MV-4-11 (cell line): ENCODE data around the gene BAIAP2.

Source experiments
- DNase-seq: peaks from one replicate; lab custom pipeline; 2025; lab: John Stamatoyannopoulos, UW

The BAIAP2 gene

GRCh38 chr17:81052199-81052997 lies 17.4 kb downstream of the BAIAP2 start:
- no peak for DNase-seq

- DNase-seq = no peak
These were observed 18.4 kb downstream of the BAIAP2 start for GRCh38 chr17:81053041-81053970.

GRCh38 chr17:81054308-81054707 lies 19.4 kb downstream of the BAIAP2 start:
- DNase-seq = no peak

- no peak for DNase-seq
These were observed 20.0 kb downstream of the BAIAP2 start for GRCh38 chr17:81054881-81055370.

- DNase-seq = peak; percentile 51
These were observed 21.4 kb downstream of the BAIAP2 start for GRCh38 chr17:81056312-81056711.

GRCh38 chr17:81057079-81057730 lies 22.3 kb downstream of the BAIAP2 start:
- peak; percentile 1 for DNase-seq

- DNase-seq = no peak
These were observed 22.8 kb downstream of the BAIAP2 start for GRCh38 chr17:81057777-81058176.

- DNase-seq = no peak
These were observed 23.4 kb downstream of the BAIAP2 start for GRCh38 chr17:81058263-81058871.

GRCh38 chr17:81059026-81059425 lies 24.1 kb downstream of the BAIAP2 start:
- no peak for DNase-seq

GRCh38 chr17:81060416-81060815 lies 25.5 kb downstream of the BAIAP2 start:
- no peak for DNase-seq

GRCh38 chr17:81061027-81061735 lies 26.2 kb downstream of the BAIAP2 start:
- DNase-seq = no peak

- no peak for DNase-seq
These were observed 27.2 kb downstream of the BAIAP2 start for GRCh38 chr17:81062014-81062780.

- DNase-seq = peak; percentile 19
These were observed 28.4 kb downstream of the BAIAP2 start for GRCh38 chr17:81063106-81064093.

- DNase-seq = no peak
These were observed 29.9 kb downstream of the BAIAP2 start for GRCh38 chr17:81064678-81065475.

GRCh38 chr17:81065500-81065899 lies 30.5 kb downstream of the BAIAP2 start:
- no peak for DNase-seq

GRCh38 chr17:81066072-81066471 lies 31.1 kb downstream of the BAIAP2 start:
- DNase-seq = no peak

- DNase-seq = no peak
These were observed 31.9 kb downstream of the BAIAP2 start for GRCh38 chr17:81066771-81067315.

GRCh38 chr17:81067391-81067811 lies 32.5 kb downstream of the BAIAP2 start:
- DNase-seq = peak; percentile 9
